ENCODE results near the gene ABCD4.
A peak's percentile ranks its signal among the peaks of the same experiment; 100 is the strongest.

The ABCD4 gene

GRCh38 chr14:74245292-74245691 is 57.4 kb downstream of the ABCD4 start (continued):
- TF ChIP-seq EGR2 (tag by site-specific recombination; IDR thresholded peaks at IDR 0.05; ENCODE audit: low read depth): no peak

- no peaks in the 10 kb centered on the region for H3K36me3 ChIP-seq (ENCODE audit: control insufficient read depth in 2 of 2, insufficient read depth in 1 of 2, low read length in 2 of 2)
- ChIA-PET CTCF (interaction anchor here (0.7 kb wide), 2 partner anchors 10 to 114 kb away, joined by 3 read pairs; no protein-coding TSS in a partner anchor), POLR2A (no interaction called here)
- peak; percentile 18; the same call in 1 of the 2 replicates for TF ChIP-seq ZIC2 (tag by site-specific recombination; IDR thresholded peaks at IDR 0.05)
- TF ChIP-seq ZBTB49 (tag by site-specific recombination; IDR thresholded peaks at IDR 0.05; ENCODE audit: low read depth): no peak
- TF ChIP-seq RBAK (tag by site-specific recombination; IDR thresholded peaks at IDR 0.05): no peak
- TF ChIP-seq ZNF626 (tag by site-specific recombination; IDR thresholded peaks at IDR 0.05): no peak
- no peak for TF ChIP-seq ZNF560 (tag by site-specific recombination; IDR thresholded peaks at IDR 0.05; ENCODE audit: borderline replicate concordance)
- TF ChIP-seq ZBTB6 (tag by site-specific recombination; IDR thresholded peaks at IDR 0.05): no peak
- no peak for TF ChIP-seq REPIN1 (tag by site-specific recombination; IDR thresholded peaks at IDR 0.05; ENCODE audit: low read depth)
- TF ChIP-seq GLIS1 (tag by site-specific recombination; IDR thresholded peaks at IDR 0.05): peak; percentile 35; the same call in 1 of the 2 replicates
- TF ChIP-seq GLIS2 (tag by site-specific recombination; IDR thresholded peaks at IDR 0.05): 0 out of 2 replicates have a peak, but pooled peaks have one; percentile 16
- TF ChIP-seq ZNF701 (tag by site-specific recombination; IDR thresholded peaks at IDR 0.05): no peak
- no peaks in the 10 kb centered on the region for H3K4me1 ChIP-seq (ENCODE audit: control insufficient read depth, insufficient read depth, low read length)
- H3K4me3 ChIP-seq (ENCODE audit: low read depth, low read length): no peak overlapping the region
- H3K9me3 ChIP-seq (ENCODE audit: control insufficient read depth, insufficient read depth, low read depth, low read length): no peaks in the 10 kb centered on the region
- no peak overlapping the region for H3K27ac ChIP-seq (ENCODE audit: extremely low read depth, low read depth, low read length)
Measured at GRCh38 chr14:74244115-74244514, 58.6 kb downstream of the ABCD4 start.

GRCh38 chr14:74243051-74243450 is 59.7 kb downstream of the ABCD4 start:
- Histone ChIP-seq H3K9me3 (ENCODE audit: control insufficient read depth, insufficient read depth, low read depth, low read length) (no peaks in the 10 kb centered on the region), H3K36me3 (ENCODE audit: control insufficient read depth in 2 of 2, insufficient read depth in 1 of 2, low read length in 2 of 2) (no peaks in the 10 kb centered on the region), H3K4me3 (ENCODE audit: low read depth, low read length) (no peak overlapping the region), H3K27ac (ENCODE audit: extremely low read depth, low read depth, low read length) (no peak overlapping the region), H3K4me1 (ENCODE audit: control insufficient read depth, insufficient read depth, low read length) (no peaks in the 10 kb centered on the region)
- TF ChIP-seq ZSCAN30 (tag by site-specific recombination; IDR thresholded peaks at IDR 0.05) (no peak), REST (tag by site-specific recombination; IDR thresholded peaks at IDR 0.05) (no peak), ZBTB17 (tag by site-specific recombination; IDR thresholded peaks at IDR 0.05) (no peak), MEIS1 (CRISPR knock-in tag; IDR thresholded peaks at IDR 0.05; ENCODE audit: borderline replicate concordance) (no peak), ZNF16 (tag by site-specific recombination; IDR thresholded peaks at IDR 0.05; ENCODE audit: low read depth) (no peak), ZNF175 (tag by site-specific recombination; IDR thresholded peaks at IDR 0.05) (no peak), REPIN1 (tag by site-specific recombination; IDR thresholded peaks at IDR 0.05; ENCODE audit: low read depth) (no peak), ZSCAN4 (tag by site-specific recombination; IDR thresholded peaks at IDR 0.05) (no peak), ZNF621 (tag by site-specific recombination; IDR thresholded peaks at IDR 0.05) (no peak), PRDM6 (tag by site-specific recombination; IDR thresholded peaks at IDR 0.05) (no peak), ZNF76 (tag by site-specific recombination; IDR thresholded peaks at IDR 0.05; ENCODE audit: borderline replicate concordance, low read depth) (no peak), ZNF830 (tag by site-specific recombination; IDR thresholded peaks at IDR 0.05; ENCODE audit: low read depth) (no peak), HOXD13 (CRISPR knock-in tag; IDR thresholded peaks at IDR 0.05; ENCODE audit: borderline replicate concordance) (no peak), GLI4 (tag by site-specific recombination; IDR thresholded peaks at IDR 0.05) (no peak), ZNF341 (tag by site-specific recombination; IDR thresholded peaks at IDR 0.05; ENCODE audit: low read depth) (no peak)
- CTCF ChIA-PET: interaction anchor here (0.6 kb wide), 1 partner anchor 14 kb away, joined by 3 read pairs; no protein-coding TSS in a partner anchor
- POLR2A ChIA-PET: no interaction called here

Measured in HEK293 (cell line).